A673 (cell line): ENCODE results near the gene ATF3. TPM values are rescaled to one million over a fixed set of nuclear protein-coding genes. Genes with fewer than 3 reads are reported as not detected.
"Not testable (repeated sequence)": the region's sequence is repeated elsewhere in the genome, so short reads cannot be mapped to it uniquely, and the experiment has no call there.

Source experiments
- BruUV-seq: library from RNA; stranded (reverse); fragments of 400-500 nt; replicated peaks from 2 replicates; lab custom pipeline; 2021; lab: Mats Ljungman, UMichigan
- CTCF ChIA-PET: fragments of 300-600 bp; sonication (Branson Sonifier 250); formaldehyde crosslinking; loops from one replicate; lab custom pipeline; 2022; ENCODE audit warnings: antibody characterized with exemption; lab: Charles Lee
- POLR2A ChIA-PET: fragments of 300-600 bp; sonication (Branson Sonifier 250); formaldehyde crosslinking; loops from one replicate; lab custom pipeline; 2022; ENCODE audit warnings: antibody characterized with exemption; ENCODE audit not compliant: low non-redundant PET; lab: Charles Lee
- DNase-seq: peaks from one replicate; pipeline ENCODE4 v3.0.0-alpha.2; 2015; ENCODE audit warnings: low spot score
- H3K27ac ChIP-seq: fragments of 200-600 bp; sonication (generic); 2 replicates; pipeline ENCODE4 v1.5.1; 2016; ENCODE audit warnings: mixed run types, low read depth, mild to moderate bottlenecking, mixed read lengths, antibody characterized with exemption, low read length; ENCODE audit not compliant: poor library complexity, severe bottlenecking
- H3K27me3 ChIP-seq: fragments of 200-600 bp; sonication (generic); replicated peaks from 2 replicates; pipeline ENCODE4 v1.6.1; 2017; ENCODE audit warnings: mixed run types, low read depth, mild to moderate bottlenecking, mixed read lengths, antibody characterized with exemption, low read length; ENCODE audit not compliant: insufficient read depth, poor library complexity
- H3K36me3 ChIP-seq: fragments of 200-600 bp; sonication (generic); 2 replicates; pipeline ENCODE4 v1.6.1; 2016; ENCODE audit warnings: mixed run types, mild to moderate bottlenecking, mixed read lengths, antibody characterized with exemption, low read length; ENCODE audit not compliant: insufficient read depth, poor library complexity, severe bottlenecking
- H3K4me1 ChIP-seq: fragments of 200-600 bp; sonication (generic); 2 replicates; pipeline ENCODE4 v1.6.1; 2017; ENCODE audit warnings: mixed run types, mild to moderate bottlenecking, mixed read lengths, antibody characterized with exemption, low read length; ENCODE audit not compliant: insufficient read depth, poor library complexity, severe bottlenecking
- H3K4me3 ChIP-seq: fragments of 200-600 bp; sonication (generic); 2 replicates; pipeline ENCODE4 v1.5.1; 2016; ENCODE audit warnings: low read depth, mixed run types, mild to moderate bottlenecking, mixed read lengths, low read length; ENCODE audit not compliant: poor library complexity, severe bottlenecking
- H3K9me3 ChIP-seq: fragments of 200-600 bp; sonication (generic); 2 replicates; pipeline ENCODE4 v1.6.1; 2016; ENCODE audit warnings: mixed run types, low read depth, mild to moderate bottlenecking, mixed read lengths, antibody characterized with exemption, low read length; ENCODE audit not compliant: poor library complexity, severe bottlenecking
- CTCF ChIP-seq: fragments of 300-800, 200-600 bp; sonication (generic); conservative IDR thresholded peaks from 2 replicates; pipeline ENCODE4 v1.5.1; 2017; ENCODE audit warnings: low read depth, mild to moderate bottlenecking, antibody characterized with exemption, low read length, moderate library complexity, mixed read lengths
- EZH2 ChIP-seq: fragments of 200-600 bp; sonication (generic); IDR thresholded peaks from 2 replicates; pipeline ENCODE4 v1.6.1; 2017; ENCODE audit warnings: borderline replicate concordance, low read depth, mild to moderate bottlenecking, mixed read lengths, antibody characterized with exemption, low read length; ENCODE audit not compliant: poor library complexity, severe bottlenecking
- intact Hi-C: fragments of 100-400 bp; cut with micrococcal nuclease; formaldehyde crosslinking; loops from one replicate; pipeline ENCODE4 v1.10.0; 2022; ENCODE audit not compliant: unreplicated experiment
- total RNA-seq: library from RNA; stranded (reverse); gene quantifications from 2 replicates; pipeline ENCODE4 v1.2.3, GENCODE V29; 2021

ATF3 gene
- total RNA-seq, 1 experiment from 2014 or later = 16.0 TPM

- CTCF ChIA-PET = no interaction called here
- intact Hi-C loops = no loop called here
- TF ChIP-seq CTCF = no peak
- no peak for TF ChIP-seq EZH2
- no peaks in the 10 kb centered on the region for H3K36me3 ChIP-seq
- DNase-seq = no peak
- H3K27me3 ChIP-seq = no peaks in the 10 kb centered on the region
- H3K27ac ChIP-seq = peak overlapping the region; percentile 80
- POLR2A ChIA-PET = interaction anchor here (0.6 kb wide), 1 partner anchor 290 kb away, joined by 4 read pairs; no protein-coding TSS in a partner anchor
- H3K4me1 ChIP-seq = peaks cover 38% of the 10 kb centered on the region
- no peak overlapping the region for H3K4me3 ChIP-seq
- H3K9me3 ChIP-seq = peaks cover 3% of the 10 kb centered on the region
- no TSS peak for BruUV-seq
Observed at GRCh38 chr1:212637902-212638301, 29.3 kb downstream of the ATF3 start.

DNA sequence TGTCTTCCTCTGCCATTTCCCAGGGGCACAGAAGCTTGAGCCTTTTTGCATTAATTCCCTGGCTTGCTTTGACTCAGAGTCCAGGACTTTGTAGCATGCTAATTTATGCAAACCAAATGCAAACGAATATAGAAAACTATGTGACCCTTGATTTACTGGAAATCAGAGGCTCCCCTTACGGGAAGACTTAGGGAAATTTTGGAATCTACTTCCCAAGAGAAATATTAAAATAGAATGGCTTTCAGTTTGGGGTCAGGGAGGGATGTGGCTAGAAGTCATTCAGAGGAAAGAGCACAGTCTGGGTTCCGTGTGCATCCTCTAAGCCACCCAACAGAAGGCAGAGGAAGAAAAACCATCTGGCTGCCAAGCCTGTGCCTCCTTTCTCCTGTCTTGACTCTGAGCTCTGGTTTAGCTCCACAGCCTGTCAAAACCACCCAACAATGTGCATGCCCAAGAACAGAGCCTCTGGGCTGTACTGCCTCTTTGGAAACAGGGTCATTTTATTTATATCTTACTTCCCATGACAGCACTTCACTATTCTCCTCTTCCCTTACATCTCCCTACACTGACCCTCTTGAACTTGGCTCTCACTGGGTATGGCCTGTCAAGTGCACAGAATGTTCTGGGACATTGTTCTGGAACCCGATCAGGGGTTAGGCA is 30.1 kb downstream of the ATF3 start:
- no peaks in the 10 kb centered on the region for H3K27me3 ChIP-seq
- no peak overlapping the region for H3K4me3 ChIP-seq
- intact Hi-C loops = no loop called here
- no peaks in the 10 kb centered on the region for H3K36me3 ChIP-seq
- BruUV-seq = no TSS peak
- H3K27ac ChIP-seq = peak overlapping the region; percentile 80
- TF ChIP-seq EZH2 = no peak
- TF ChIP-seq CTCF = no peak
- DNase-seq = no peak
- peaks cover 3% of the 10 kb centered on the region for H3K9me3 ChIP-seq
- H3K4me1 ChIP-seq = peaks cover 38% of the 10 kb centered on the region
- ChIA-PET CTCF (no interaction called here), POLR2A (interaction anchor here (0.6 kb wide), 1 partner anchor 1771 kb away, joined by 4 read pairs; no protein-coding TSS in a partner anchor)

- CTCF ChIA-PET, H3K9me3 ChIP-seq, H3K4me3 ChIP-seq, DNase-seq, POLR2A ChIA-PET, BruUV-seq, intact Hi-C loops, H3K27me3 ChIP-seq, H3K36me3 ChIP-seq, H3K27ac ChIP-seq: not testable (repeated sequence)
- H3K4me1 ChIP-seq = peaks cover 38% of the 10 kb centered on the region
Observed at GRCh38 chr1:212639524-212639923, 31.0 kb downstream of the ATF3 start.
